ENCODE data around the gene GLRA1.

The GLRA1 gene

GRCh38 chr5:151889614-151890013 lies 35.0 kb downstream of the GLRA1 start:
- Histone ChIP-seq H4K20me1 (ENCODE audit: insufficient read depth, low read length) (no peaks in the 10 kb centered on the region), H3K4me1 (ENCODE audit: insufficient read depth, low read length, severe bottlenecking) (no peaks in the 10 kb centered on the region), H3K27me3 (ENCODE audit: insufficient read depth, low read length) (no peaks in the 10 kb centered on the region), H3K27ac (ENCODE audit: low read depth, low read length, poor library complexity, severe bottlenecking) (no peak overlapping the region), H3K36me3 (ENCODE audit: insufficient read depth, low read length) (no peaks in the 10 kb centered on the region), H3K79me2 (ENCODE audit: insufficient read depth, low read length) (no peaks in the 10 kb centered on the region), H3F3A (ENCODE audit: insufficient read depth, low read length) (no peaks in the 10 kb centered on the region), H3K4me3 (ENCODE audit: low read depth, low read length, poor library complexity, severe bottlenecking) (no peak overlapping the region), H3K9ac (ENCODE audit: low read length) (no peak overlapping the region), H2AFZ (ENCODE audit: low read length) (no peak overlapping the region), H3K9me3 (ENCODE audit: low read length) (no peaks in the 10 kb centered on the region), H3K4me2 (ENCODE audit: low read length) (no peak overlapping the region), H3K9me2 (ENCODE audit: low read depth, low read length) (no peaks in the 10 kb centered on the region)
- TF ChIP-seq EZH2 (IDR thresholded peaks at IDR 0.05; ENCODE audit: borderline replicate concordance, low read length) (no peak), CTCF (IDR thresholded peaks at IDR 0.05; ENCODE audit: low read length) (no peak)

- H3K9ac ChIP-seq (ENCODE audit: low read length) = no peak overlapping the region
- no peak for TF ChIP-seq EZH2 (IDR thresholded peaks at IDR 0.05; ENCODE audit: borderline replicate concordance, low read length)
- no peak for TF ChIP-seq CTCF (IDR thresholded peaks at IDR 0.05; ENCODE audit: low read length)
- no peaks in the 10 kb centered on the region for H3K27me3 ChIP-seq (ENCODE audit: insufficient read depth, low read length)
- H3F3A ChIP-seq (ENCODE audit: insufficient read depth, low read length) = no peaks in the 10 kb centered on the region
- H2AFZ ChIP-seq (ENCODE audit: low read length) = no peak overlapping the region
- H3K79me2 ChIP-seq (ENCODE audit: insufficient read depth, low read length) = no peaks in the 10 kb centered on the region
- no peaks in the 10 kb centered on the region for H3K4me1 ChIP-seq (ENCODE audit: insufficient read depth, low read length, severe bottlenecking)
- no peak overlapping the region for H3K4me3 ChIP-seq (ENCODE audit: low read depth, low read length, poor library complexity, severe bottlenecking)
- no peaks in the 10 kb centered on the region for H3K36me3 ChIP-seq (ENCODE audit: insufficient read depth, low read length)
- no peaks in the 10 kb centered on the region for H4K20me1 ChIP-seq (ENCODE audit: insufficient read depth, low read length)
- H3K9me3 ChIP-seq (ENCODE audit: low read length) = no peaks in the 10 kb centered on the region
- H3K9me2 ChIP-seq (ENCODE audit: low read depth, low read length) = no peaks in the 10 kb centered on the region
- no peak overlapping the region for H3K27ac ChIP-seq (ENCODE audit: low read depth, low read length, poor library complexity, severe bottlenecking)
- no peak overlapping the region for H3K4me2 ChIP-seq (ENCODE audit: low read length)
Measured at GRCh38 chr5:151886546-151887275, 37.9 kb downstream of the GLRA1 start.

GRCh38 chr5:151885138-151885908 lies 39.3 kb downstream of the GLRA1 start:
- Histone ChIP-seq H3K4me2 (ENCODE audit: low read length) (no peak overlapping the region), H3K79me2 (ENCODE audit: insufficient read depth, low read length) (no peaks in the 10 kb centered on the region), H4K20me1 (ENCODE audit: insufficient read depth, low read length) (no peaks in the 10 kb centered on the region), H3K9me3 (ENCODE audit: low read length) (no peaks in the 10 kb centered on the region), H3K9ac (ENCODE audit: low read length) (no peak overlapping the region), H3K4me1 (ENCODE audit: insufficient read depth, low read length, severe bottlenecking) (no peaks in the 10 kb centered on the region), H3K9me2 (ENCODE audit: low read depth, low read length) (no peaks in the 10 kb centered on the region), H3K36me3 (ENCODE audit: insufficient read depth, low read length) (no peaks in the 10 kb centered on the region), H3K27me3 (ENCODE audit: insufficient read depth, low read length) (no peaks in the 10 kb centered on the region), H2AFZ (ENCODE audit: low read length) (no peak overlapping the region), H3K4me3 (ENCODE audit: low read depth, low read length, poor library complexity, severe bottlenecking) (no peak overlapping the region), H3K27ac (ENCODE audit: low read depth, low read length, poor library complexity, severe bottlenecking) (no peak overlapping the region), H3F3A (ENCODE audit: insufficient read depth, low read length) (no peaks in the 10 kb centered on the region)
- TF ChIP-seq CTCF (IDR thresholded peaks at IDR 0.05; ENCODE audit: low read length) (no peak), EZH2 (IDR thresholded peaks at IDR 0.05; ENCODE audit: borderline replicate concordance, low read length) (no peak)
